ENCODE results near the gene GSTT2B.
"Not testable (repeated sequence)": the region's sequence is repeated elsewhere in the genome, so short reads cannot be mapped to it uniquely, and the experiment has no call there.

- TF ChIP-seq CTCF (conservative IDR thresholded peaks at IDR 0.05; ENCODE audit: low read length); EZH2phosphoT487 (IDR thresholded peaks at IDR 0.05; ENCODE audit: borderline replicate concordance, low read depth, low read length): not testable (repeated sequence)
These were observed 13.6 kb downstream of the GSTT2B start for GRCh38 chr22:23947391-23947790.

Data from OCI-LY7 (cell line).